Mucosa of descending colon (tissue), 3 donors: ENCODE measurements around the gene BAHCC1. TPM values are rescaled to one million over a fixed set of nuclear protein-coding genes. Genes with fewer than 3 reads are reported as not detected.

Experiments used
- ATAC-seq: fragments of 200-7000 bp; cut with Tn5 transposase; one replicate; pipeline ENCODE4 v1.9.1; 2020; ENCODE audit warnings: mild to moderate bottlenecking, moderate library complexity
- DNase-seq, 3 donors: peaks; one replicate each; pipeline ENCODE4 v3.0.0-alpha.2; 2020
- H3K36me3 ChIP-seq: fragments of 200-600 bp; one replicate; pipeline ENCODE4 v1.8.0; 2021; ENCODE audit warnings: low read depth, mild to moderate bottlenecking
- H3K4me1 ChIP-seq: fragments of 200-600 bp; one replicate; pipeline ENCODE4 v1.8.0; 2021; ENCODE audit warnings: low read depth, mild to moderate bottlenecking
- H3K4me3 ChIP-seq: fragments of 200-600 bp; one replicate; pipeline ENCODE4 v1.8.0; 2021; ENCODE audit warnings: mild to moderate bottlenecking
- H3K9me3 ChIP-seq: fragments of 200-600 bp; one replicate; pipeline ENCODE4 v1.8.0; 2021; ENCODE audit warnings: mild to moderate bottlenecking
- CTCF ChIP-seq: fragments of 200-600 bp; IDR thresholded peaks from one replicate; pipeline ENCODE4 v1.8.0; 2022; ENCODE audit warnings: antibody characterized with exemption, mild to moderate bottlenecking
- intact Hi-C, 2 donors: fragments of 100-400 bp; cut with DNase I in 1 of 2; cut with micrococcal nuclease in 1 of 2; formaldehyde crosslinking; loops; one replicate each; pipeline versions ENCODE4 v1.11.0 to v1.11.1; 2022; cut with DNase I, micrococcal nuclease
- total RNA-seq, 3 donors: library from RNA; stranded (reverse); fragmentation: NEBNext Ultra II Directional in 2 of 3; extraction: Animal tissue kit (Norgen Biotek cat#: 25700) in 2 of 3; gene quantifications; one replicate each; pipeline versions ENCODE4 v1.2.1 to v1.2.4, GENCODE V29; 2021 to 2023
- donor health status: DM: no; HTN: no; CAD: no; lungs with moderate emphysema.
- donor health status: DM: no; HTN: no; CAD: no.
- donor health status: DM: no; HTN: yes; CAD: no.

BAHCC1 gene
- total RNA-seq, 3 donors from 2014 or later: 14.0 to 27.4 (median 16.5) TPM

GRCh38 chr17:81388091-81388611 lies 7.1 kb upstream of the BAHCC1 start:
- intact Hi-C loops: no loop called here
- H3K4me1 ChIP-seq: peaks cover 29% of the 10 kb centered on the region
- DNase-seq (peak in 1 of 3 donors; percentile 51), ATAC-seq (peak; percentile 2)
- no peak for TF ChIP-seq CTCF
- no peaks in the 10 kb centered on the region for H3K9me3 ChIP-seq
- H3K36me3 ChIP-seq: no peaks in the 10 kb centered on the region
- no peak overlapping the region for H3K4me3 ChIP-seq

GRCh38 chr17:81388612-81389367 lies 6.5 kb upstream of the BAHCC1 start:
- TF ChIP-seq CTCF: no peak
- no peak for ATAC-seq
- Histone ChIP-seq H3K4me1 (peaks cover 29% of the 10 kb centered on the region), H3K9me3 (no peaks in the 10 kb centered on the region), H3K36me3 (no peaks in the 10 kb centered on the region), H3K4me3 (no peak overlapping the region)
- intact Hi-C loops: no loop called here
- peak in 1 of 3 donors; percentile 47 for DNase-seq

GRCh38 chr17:81389585-81389984 lies 5.7 kb upstream of the BAHCC1 start:
- no peaks in the 10 kb centered on the region for H3K9me3 ChIP-seq
- TF ChIP-seq CTCF: no peak
- H3K36me3 ChIP-seq: no peaks in the 10 kb centered on the region
- no peak for DNase-seq
- intact Hi-C loops: no loop called here
- ATAC-seq: no peak
- H3K4me3 ChIP-seq: no peak overlapping the region
- H3K4me1 ChIP-seq: peaks cover 36% of the 10 kb centered on the region

GRCh38 chr17:81390029-81390872 lies 5.0 kb upstream of the BAHCC1 start:
- Histone ChIP-seq H3K4me1 (peaks cover 40% of the 10 kb centered on the region), H3K9me3 (no peaks in the 10 kb centered on the region), H3K4me3 (no peak overlapping the region), H3K36me3 (no peaks in the 10 kb centered on the region)
- DNase-seq: peak in 1 of 3 donors; percentile 34
- intact Hi-C loops: loop anchor here in 1 of 2 donors (10.0 kb wide), 1 partner anchor 125 kb away; the partner anchor contains the start of gene ACTG1
- no peak for TF ChIP-seq CTCF
- ATAC-seq: no peak

GRCh38 chr17:81390873-81391255 lies 4.4 kb upstream of the BAHCC1 start:
- TF ChIP-seq CTCF: no peak
- ATAC-seq: no peak
- no peaks in the 10 kb centered on the region for H3K9me3 ChIP-seq
- intact Hi-C loops: loop anchor here in 1 of 2 donors (10.0 kb wide), 1 partner anchor 124 kb away; the partner anchor contains the start of gene ACTG1
- H3K4me1 ChIP-seq: peaks cover 41% of the 10 kb centered on the region
- no peak overlapping the region for H3K4me3 ChIP-seq
- no peaks in the 10 kb centered on the region for H3K36me3 ChIP-seq
- DNase-seq: no peak
